K562 (cell line): ENCODE results near the gene ID4. TPM values are rescaled to one million over a fixed set of nuclear protein-coding genes. Genes with fewer than 3 reads are reported as not detected.

ENCODE experiments used
- MTA2 ChIP-seq: fragments of 450-650 bp; IDR thresholded peaks from 2 replicates; pipeline ENCODE4 v1.6.1; 2016; ENCODE audit warnings: low read depth
- MYC ChIP-seq, 2 experiments: fragments of 250-450 bp in 1 of 2; sonication (Bioruptor Pico) in 1 of 2; IDR thresholded peaks; 2 replicates each; pipeline versions ENCODE4 v1.5.1 to v1.6.1; 2012 to 2021; ENCODE audit warnings: low read depth in 2 of 2, borderline replicate concordance in 1 of 2, improper control_type of control experiment in 1 of 2, low read length in 1 of 2, mild to moderate bottlenecking in 1 of 2, moderate library complexity in 1 of 2
- PTTG1 ChIP-seq: fragments of 450-650 bp; IDR thresholded peaks from 2 replicates; pipeline ENCODE4 v1.6.1; 2016; ENCODE audit warnings: low read depth, mild to moderate bottlenecking, missing genetic modification characterization, missing compliant biosample characterization
- RAD21 ChIP-seq, 2 experiments: fragments of 250-450 bp in 1 of 2; fragments of 450-650 bp in 1 of 2; sonication (Bioruptor Pico) in 1 of 2; formaldehyde crosslinking in 1 of 2; IDR thresholded peaks in 1 of 2; conservative IDR thresholded peaks in 1 of 2; 2 replicates each; pipeline versions ENCODE4 v1.4.0 to v1.8.0; 2020 to 2022; ENCODE audit warnings: mild to moderate bottlenecking in 2 of 2, moderate library complexity in 1 of 2
- polyA plus RNA-seq, 8 experiments: library from polyadenylated mRNA; depleted of rRNA in 4 of 8; stranded (reverse) in 5 of 8; unstranded in 3 of 8; fragments of >200 nt; fragmentation: Nextera tagmentation in 2 of 8; fragmentation: Illumina TruSeq in 1 of 8; extraction: Ambion mirVana in 2 of 8; extraction: Trizol in 1 of 8; gene quantifications; 2 replicates each; pipeline versions ENCODE4 v1.2.1 to v1.2.3, GENCODE V29; 2011 to 2014; ENCODE audit warnings: inconsistent platforms in 1 of 8, missing spikeins in 1 of 8
- total RNA-seq, 7 experiments: library from RNA; depleted of rRNA in 6 of 7; stranded (reverse); fragments of >200 nt in 6 of 7; fragmentation: Illumina TruSeq in 2 of 7; extraction: Trizol in 2 of 7; gene quantifications; 2 replicates each; pipeline versions ENCODE4 v1.2.1 to v1.2.3, GENCODE V29; 2011 to 2021; ENCODE audit warnings: low replicate concordance in 1 of 7
- TF ChIP-seq, protein P1 (sequence below): fragments of 450-650 bp; formaldehyde crosslinking; IDR thresholded peaks from 2 replicates; pipeline ENCODE4 v1.4.0; 2020; ENCODE audit warnings: mild to moderate bottlenecking, moderate library complexity
- TF ChIP-seq, protein P2 (sequence below), 2 experiments: IDR thresholded peaks in 1 of 2; conservative IDR thresholded peaks in 1 of 2; 2 replicates each; pipeline ENCODE4 v1.6.1; 2016; ENCODE audit warnings: low read depth in 2 of 2, mild to moderate bottlenecking in 1 of 2, missing compliant biosample characterization in 1 of 2, missing genetic modification characterization in 1 of 2, moderate library complexity in 1 of 2

Gene ID4
- total and polyA plus RNA-seq, 9 of the 15 experiments (the other 6 are each of a cell fraction or from before 2014, with no cell fraction given): not detected

DNA sequence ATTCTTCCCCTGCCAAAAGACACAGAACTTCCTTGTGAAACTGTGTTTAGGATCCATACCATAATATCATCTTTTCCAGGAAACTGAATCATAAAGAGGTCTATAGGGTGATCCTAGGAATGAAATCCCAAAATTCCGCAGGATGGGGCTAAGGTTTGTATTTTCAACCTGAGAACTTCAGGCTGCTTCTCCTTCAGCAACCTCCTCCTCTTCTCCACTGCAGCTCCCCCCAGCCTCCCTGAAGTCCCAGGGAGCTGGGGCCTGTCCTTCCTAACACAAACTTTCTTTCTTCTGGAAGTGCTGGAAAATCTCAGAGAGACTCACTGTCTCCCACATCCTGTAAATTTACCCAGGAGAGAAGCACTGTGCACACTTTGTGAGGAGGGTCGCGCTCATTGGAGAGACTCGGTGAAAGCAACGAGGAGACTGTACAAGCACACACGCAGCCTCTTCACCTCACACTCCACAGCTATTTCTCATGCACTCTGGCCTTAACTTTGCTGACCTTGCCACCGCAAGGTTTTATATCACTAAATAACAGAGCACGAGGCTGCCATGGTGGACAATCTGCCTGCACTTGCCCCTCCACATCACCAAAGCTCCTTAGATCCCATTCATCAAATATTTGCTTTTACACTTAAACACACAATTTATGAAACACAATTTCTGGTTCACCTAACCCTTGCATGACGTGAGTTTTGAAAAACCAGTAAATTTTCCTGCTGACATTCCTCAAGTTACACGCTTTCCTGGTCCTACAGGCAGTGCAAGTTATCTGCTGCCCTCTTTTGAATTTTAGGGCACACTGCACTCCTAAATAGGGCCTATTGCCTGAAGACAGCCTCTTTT is 14.3 kb downstream of the ID4 start (continued):
- TF ChIP-seq, protein P1, sequence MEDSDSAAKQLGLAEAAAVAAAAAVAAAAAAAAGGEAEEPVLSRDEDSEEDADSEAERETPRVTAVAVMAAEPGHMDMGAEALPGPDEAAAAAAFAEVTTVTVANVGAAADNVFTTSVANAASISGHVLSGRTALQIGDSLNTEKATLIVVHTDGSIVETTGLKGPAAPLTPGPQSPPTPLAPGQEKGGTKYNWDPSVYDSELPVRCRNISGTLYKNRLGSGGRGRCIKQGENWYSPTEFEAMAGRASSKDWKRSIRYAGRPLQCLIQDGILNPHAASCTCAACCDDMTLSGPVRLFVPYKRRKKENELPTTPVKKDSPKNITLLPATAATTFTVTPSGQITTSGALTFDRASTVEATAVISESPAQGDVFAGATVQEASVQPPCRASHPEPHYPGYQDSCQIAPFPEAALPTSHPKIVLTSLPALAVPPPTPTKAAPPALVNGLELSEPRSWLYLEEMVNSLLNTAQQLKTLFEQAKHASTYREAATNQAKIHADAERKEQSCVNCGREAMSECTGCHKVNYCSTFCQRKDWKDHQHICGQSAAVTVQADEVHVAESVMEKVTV (CRISPR knock-in tag): peak; percentile 81
- TF ChIP-seq MTA2: no peak
- TF ChIP-seq, protein P2, sequence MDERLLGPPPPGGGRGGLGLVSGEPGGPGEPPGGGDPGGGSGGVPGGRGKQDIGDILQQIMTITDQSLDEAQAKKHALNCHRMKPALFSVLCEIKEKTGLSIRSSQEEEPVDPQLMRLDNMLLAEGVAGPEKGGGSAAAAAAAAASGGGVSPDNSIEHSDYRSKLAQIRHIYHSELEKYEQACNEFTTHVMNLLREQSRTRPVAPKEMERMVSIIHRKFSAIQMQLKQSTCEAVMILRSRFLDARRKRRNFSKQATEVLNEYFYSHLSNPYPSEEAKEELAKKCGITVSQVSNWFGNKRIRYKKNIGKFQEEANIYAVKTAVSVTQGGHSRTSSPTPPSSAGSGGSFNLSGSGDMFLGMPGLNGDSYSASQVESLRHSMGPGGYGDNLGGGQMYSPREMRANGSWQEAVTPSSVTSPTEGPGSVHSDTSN (CRISPR knock-in tag; IDR thresholded peaks at IDR 0.05; ENCODE audit: low read depth): no peak
- TF ChIP-seq, protein P2 (tag; conservative IDR thresholded peaks at IDR 0.05; ENCODE audit: low read depth): peak; percentile 88
- TF ChIP-seq PTTG1: no peak
- TF ChIP-seq MYC (IDR thresholded peaks at IDR 0.05; ENCODE audit: low read depth, low read length): 0 out of 2 replicates have a peak, but pooled peaks have one; percentile 21
- TF ChIP-seq MYC (CRISPR knock-in tag; IDR thresholded peaks at IDR 0.05; ENCODE audit: borderline replicate concordance, low read depth): no peak
- peak; percentile 72 to 86 for TF ChIP-seq RAD21 (CRISPR knock-in tag; conservative IDR thresholded peaks at IDR 0.05 in 1 of 2, IDR thresholded peaks at IDR 0.05 in 1 of 2)
